Heart right ventricle (tissue), 16 donors: ENCODE data around the gene MED28. TPM values are rescaled to one million over a fixed set of nuclear protein-coding genes. Genes with fewer than 3 reads are reported as not detected.

Experiments
- ATAC-seq, 8 donors: fragments of 200-7000 bp; cut with Tn5 transposase; one replicate each; pipeline ENCODE4 v1.9.1; 2020; ENCODE audit warnings: mild to moderate bottlenecking in 8 of 8, moderate library complexity in 8 of 8, moderate number of reproducible peaks in 1 of 8
- DNase-seq, 2 donors: peaks; one replicate each; pipeline ENCODE4 v3.0.0-alpha.2; 2020
- H3K27ac ChIP-seq, 10 donors: fragments of 200-600 bp; sonication (generic) in 2 of 10; one replicate each; pipeline versions ENCODE4 v1.5.0 to v1.8.0; 2020 to 2022; ENCODE audit warnings: mild to moderate bottlenecking in 3 of 10
- H3K27me3 ChIP-seq, 7 donors: fragments of 200-600 bp; one replicate each; pipeline ENCODE4 v1.8.0; 2021 to 2022; ENCODE audit warnings: mild to moderate bottlenecking in 2 of 7
- H3K36me3 ChIP-seq, 9 donors: fragments of 200-600 bp; sonication (generic) in 1 of 9; one replicate each; pipeline versions ENCODE4 v1.5.0 to v1.8.0; 2020 to 2022; ENCODE audit warnings: mild to moderate bottlenecking in 2 of 9
- H3K4me1 ChIP-seq, 9 donors: fragments of 200-600 bp; sonication (generic) in 1 of 9; one replicate each; pipeline versions ENCODE4 v1.5.0 to v1.8.0; 2020 to 2022; ENCODE audit warnings: mild to moderate bottlenecking in 4 of 9
- H3K4me3 ChIP-seq, 10 donors: fragments of 200-600 bp; sonication (generic) in 2 of 10; one replicate each; pipeline versions ENCODE4 v1.5.0 to v1.8.0; 2020 to 2022; ENCODE audit warnings: mild to moderate bottlenecking in 7 of 10, moderate library complexity in 2 of 10
- H3K9me3 ChIP-seq, 11 donors: fragments of 200-600 bp in 10 of 11; sonication (generic) in 2 of 11; one replicate each; pipeline versions ENCODE4 v1.5.0 to v1.8.0; 2013 to 2022; ENCODE audit warnings: mild to moderate bottlenecking in 2 of 11, control low read depth in 1 of 11, moderate library complexity in 1 of 11
- WGBS, 2 donors: extraction: QIAGEN DNeasy Blood & Tissue Kit; methylation state at CpG; one replicate each; pipeline ENCODE4 v1.1.7; 2013; ENCODE audit warnings: inconsistent platforms in 1 of 2; 5-methylcytosine and 5-hydroxymethylcytosine counted together
- intact Hi-C, 10 donors: fragments of 100-400 bp; cut with DNase I; formaldehyde crosslinking; loops; one replicate each; pipeline versions ENCODE4 v1.11.1 to v1.14.2; 2022
- polyA plus RNA-seq, 2 donors: library from polyadenylated mRNA; stranded (reverse); fragments of 200-250 nt; gene quantifications; one replicate each; pipeline ENCODE4 v1.2.3, GENCODE V29; 2013
- total RNA-seq, 10 donors: library from RNA; stranded (reverse); fragmentation: NEBNext Ultra II Directional in 3 of 10; extraction: Animal tissue kit (Norgen Biotek cat#: 25700) in 3 of 10; gene quantifications; one replicate each; pipeline versions ENCODE4 v1.2.1 to v1.2.4, GENCODE V29; 2021 to 2023
- TF ChIP-seq, protein P1 (sequence below), 9 donors: fragments of 200-600 bp; sonication (generic) in 2 of 9; IDR thresholded peaks; one replicate each; pipeline versions ENCODE4 v1.5.0 to v1.8.0; 2021 to 2022; ENCODE audit warnings: antibody characterized with exemption in 9 of 9, mild to moderate bottlenecking in 5 of 9, moderate library complexity in 1 of 9
- donor health status: Arrhythmogenic right ventricular cardiomyopathy.
- donor health status: ischemic (EF 13 %, LVEDD 7.1; RV severe dilation, severe dysfunction).
- donor health status: healthy with polysubstance abuse.
- donor health status: DM: no; HTN: yes; CAD: no.
- donor health status: DM: no; HTN: no; CAD: no.
- donor health status: ischemic (EF 25% LVEDD 6.9; RV normal size, moderate dysfunction).
- donor health status: ischemic (EF 25% LVEDD 5.7; RV mildly dilated, moderate dysfunction).
- donor health status: healthy.
- donor health status: DM: yes; HTN: yes; CAD: no.
- donor health status: Ischemic cardiomyopathy.
- donor health status: ischemic (EF 35%, LVEDD 5.7; RV mildly dilated, moderate dysfunction).
- donor health status: nonischemic (EF 11% LVEDD 7.7; RV severe dilation, severe dysfunction).
- donor health status: DM: yes; HTN: yes; CAD: no.
- donor health status: PGD.
- donor health status: ischemic (EF 29% LVEDD 5.4; RV normal size, mild dysfunction).
- donor health status: nonischemic (EF 23%, LVEDD 6.1; RV moderate dilation, normal function).

MED28 gene
- total and polyA plus RNA-seq, 12 donors = 6.3 to 23.1 (median 17.0) TPM

DNA sequence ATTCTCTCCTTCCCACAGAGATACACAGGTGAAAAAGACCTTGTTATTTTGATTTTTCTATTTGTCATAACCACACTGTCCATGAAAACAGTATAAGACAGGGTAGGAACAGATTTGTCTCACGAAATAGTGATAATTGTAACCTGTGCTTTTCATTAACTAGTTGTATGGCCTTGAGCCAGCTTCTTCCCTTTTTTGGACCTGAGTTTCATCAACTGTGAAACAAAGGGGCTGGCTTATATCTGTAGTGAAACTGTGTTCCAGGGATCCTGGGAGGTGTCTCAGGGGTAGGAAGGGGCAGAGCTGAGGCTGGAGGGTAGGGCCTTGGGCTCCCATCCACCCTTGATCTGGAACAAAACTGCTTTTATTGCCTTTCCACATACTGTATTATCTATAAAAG lies 50.9 kb downstream of the MED28 start:
- no peaks in the 10 kb centered on the region for H3K36me3 ChIP-seq
- WGBS, 2 donors = 35 to 36% methylated on average over 1 of the region's 1 CpG

GRCh38 chr4:17665852-17666251 lies 51.4 kb downstream of the MED28 start:
- TF ChIP-seq, protein P1, sequence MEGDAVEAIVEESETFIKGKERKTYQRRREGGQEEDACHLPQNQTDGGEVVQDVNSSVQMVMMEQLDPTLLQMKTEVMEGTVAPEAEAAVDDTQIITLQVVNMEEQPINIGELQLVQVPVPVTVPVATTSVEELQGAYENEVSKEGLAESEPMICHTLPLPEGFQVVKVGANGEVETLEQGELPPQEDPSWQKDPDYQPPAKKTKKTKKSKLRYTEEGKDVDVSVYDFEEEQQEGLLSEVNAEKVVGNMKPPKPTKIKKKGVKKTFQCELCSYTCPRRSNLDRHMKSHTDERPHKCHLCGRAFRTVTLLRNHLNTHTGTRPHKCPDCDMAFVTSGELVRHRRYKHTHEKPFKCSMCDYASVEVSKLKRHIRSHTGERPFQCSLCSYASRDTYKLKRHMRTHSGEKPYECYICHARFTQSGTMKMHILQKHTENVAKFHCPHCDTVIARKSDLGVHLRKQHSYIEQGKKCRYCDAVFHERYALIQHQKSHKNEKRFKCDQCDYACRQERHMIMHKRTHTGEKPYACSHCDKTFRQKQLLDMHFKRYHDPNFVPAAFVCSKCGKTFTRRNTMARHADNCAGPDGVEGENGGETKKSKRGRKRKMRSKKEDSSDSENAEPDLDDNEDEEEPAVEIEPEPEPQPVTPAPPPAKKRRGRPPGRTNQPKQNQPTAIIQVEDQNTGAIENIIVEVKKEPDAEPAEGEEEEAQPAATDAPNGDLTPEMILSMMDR (IDR thresholded peaks at IDR 0.05) = no peak
- Histone ChIP-seq H3K36me3 (no peaks in the 10 kb centered on the region), H3K4me1 (peaks cover 0 to 12% (median 0%) of the 10 kb centered on the region in 9 donors), H3K27me3 (peaks cover 0 to 2% (median 0%) of the 10 kb centered on the region in 7 donors), H3K9me3 (no peaks in the 10 kb centered on the region), H3K27ac (no peak overlapping the region), H3K4me3 (no peak overlapping the region)
- ATAC-seq = no peak
- intact Hi-C loops = no loop called here
- DNase-seq = no peak
- WGBS, 2 donors = 74 to 81% methylated on average over 3 of the region's 3 CpGs

More for the DNA sequence above, 50.9 kb downstream of the MED28 start:
- peaks cover 0 to under 1% (median 0%) of the 10 kb centered on the region in 7 donors for H3K27me3 ChIP-seq
- intact Hi-C loops = no loop called here
- DNase-seq (no peak), ATAC-seq (no peak)
- TF ChIP-seq, protein P1 (IDR thresholded peaks at IDR 0.05) = no peak
- H3K27ac ChIP-seq = no peak overlapping the region
- peaks cover 0 to 12% (median 0%) of the 10 kb centered on the region in 9 donors for H3K4me1 ChIP-seq
- H3K4me3 ChIP-seq = no peak overlapping the region
- no peaks in the 10 kb centered on the region for H3K9me3 ChIP-seq

DNA sequence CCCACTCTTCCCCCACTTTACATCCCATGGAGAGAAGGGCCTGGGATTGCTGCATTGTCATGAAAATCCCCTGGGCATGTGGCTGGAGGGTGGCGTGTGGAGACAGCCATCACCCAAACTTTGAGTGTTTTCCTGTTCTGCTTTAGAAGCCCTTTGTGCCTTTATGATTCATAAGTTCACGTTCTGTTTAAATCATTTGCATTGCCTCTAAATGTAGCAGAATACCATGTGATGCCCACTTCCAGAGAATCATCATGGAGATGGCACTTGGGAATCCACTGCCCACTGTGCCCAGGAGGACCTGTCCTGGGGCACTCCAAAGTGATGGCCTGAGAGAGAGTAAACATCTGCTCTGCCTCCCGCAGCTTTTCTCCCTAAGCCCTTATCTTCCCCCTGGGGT lies 52.8 kb downstream of the MED28 start:
- intact Hi-C loops = no loop called here
- Histone ChIP-seq H3K36me3 (no peaks in the 10 kb centered on the region), H3K9me3 (peaks cover 0 to 11% (median 6%) of the 10 kb centered on the region in 11 donors), H3K27ac (no peak overlapping the region), H3K27me3 (peaks cover 0 to 2% (median 0%) of the 10 kb centered on the region in 7 donors), H3K4me3 (no peak overlapping the region), H3K4me1 (peaks cover 0 to 12% (median 0%) of the 10 kb centered on the region in 9 donors)
- TF ChIP-seq, protein P1 (IDR thresholded peaks at IDR 0.05) = no peak
- no peak for ATAC-seq
- WGBS, 2 donors = 65 to 67% methylated on average over 3 of the region's 3 CpGs
- DNase-seq = no peak

GRCh38 chr4:17667653-17668201 lies 53.3 kb downstream of the MED28 start:
- DNase-seq = no peak
- intact Hi-C loops = no loop called here
- TF ChIP-seq, protein P1 (IDR thresholded peaks at IDR 0.05) = no peak
- no peak for ATAC-seq
- Histone ChIP-seq H3K27ac (no peak overlapping the region), H3K4me3 (no peak overlapping the region), H3K4me1 (peaks cover 0 to 12% (median 0%) of the 10 kb centered on the region in 9 donors), H3K9me3 (peaks cover 0 to 15% (median 7%) of the 10 kb centered on the region in 11 donors), H3K27me3 (peaks cover 0 to 2% (median 0%) of the 10 kb centered on the region in 7 donors), H3K36me3 (no peaks in the 10 kb centered on the region)
- WGBS, 2 donors = 86% methylated on average over 3 of the region's 3 CpGs
